SK-N-SH treated with all-trans-retinoic acid at 6 μM for 48 hours (cell line): Measurements from ENCODE around the gene ZBED4.

Source experiments
- ARNTL ChIP-seq: fragments of 450-650 bp; formaldehyde crosslinking; IDR thresholded peaks from 2 replicates; pipeline ENCODE4 v1.5.0; 2020; ENCODE audit warnings: low read depth, mild to moderate bottlenecking, moderate library complexity, borderline replicate concordance
- CREB5 ChIP-seq: fragments of 250-450 bp; sonication (Bioruptor Pico); IDR thresholded peaks from 2 replicates; pipeline ENCODE4 v1.5.1; 2020; ENCODE audit warnings: low read depth, mild to moderate bottlenecking, moderate library complexity
- GLIS3 ChIP-seq: fragments of 250-450 bp; sonication (Bioruptor Pico); IDR thresholded peaks from 2 replicates; pipeline ENCODE4 v1.5.0; 2020; ENCODE audit warnings: mild to moderate bottlenecking, moderate library complexity
- ZFP30 ChIP-seq: fragments of 450-650 bp; formaldehyde crosslinking; IDR thresholded peaks from 2 replicates; pipeline ENCODE4 v1.5.0; 2022; ENCODE audit warnings: mild to moderate bottlenecking, moderate library complexity
- ZNF565 ChIP-seq: fragments of 450-650 bp; formaldehyde crosslinking; conservative IDR thresholded peaks from 2 replicates; pipeline ENCODE4 v1.5.0; 2020; ENCODE audit warnings: low read depth, mild to moderate bottlenecking, moderate library complexity
- ZNF70 ChIP-seq: fragments of 450-650 bp; formaldehyde crosslinking; IDR thresholded peaks from 2 replicates; pipeline ENCODE4 v1.5.0; 2020; ENCODE audit warnings: mild to moderate bottlenecking, moderate library complexity
- TF ChIP-seq, protein P1 (sequence below): fragments of 250-450 bp; sonication (Bioruptor Pico); IDR thresholded peaks from 2 replicates; pipeline ENCODE4 v1.8.0; 2020; ENCODE audit warnings: mild to moderate bottlenecking, moderate library complexity, borderline replicate concordance
- TF ChIP-seq, protein P2 (sequence below): fragments of 250-450 bp; sonication (Bioruptor Pico); IDR thresholded peaks from 2 replicates; pipeline ENCODE4 v1.5.1; 2021; ENCODE audit warnings: mild to moderate bottlenecking, moderate library complexity

DNA sequence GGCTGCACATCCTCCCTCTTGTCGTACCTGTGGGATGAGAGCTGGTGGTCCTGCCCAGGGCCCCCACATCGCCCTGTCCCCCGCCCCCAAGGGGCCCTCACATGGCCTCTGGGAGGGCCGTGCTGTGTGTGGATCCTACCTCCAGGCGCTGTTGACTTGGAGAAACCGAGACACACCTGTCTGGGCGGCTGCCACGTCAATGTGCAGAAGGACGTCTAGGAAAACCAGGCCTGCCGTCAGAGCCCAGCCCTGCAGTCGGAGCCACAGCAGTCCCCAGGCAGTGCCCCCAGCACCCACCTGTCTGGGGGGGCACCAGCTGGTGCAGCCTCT, 50.4 kb downstream of the ZBED4 start:
- TF ChIP-seq GLIS3 (no peak), ZNF70 (CRISPR knock-in tag) (no peak), ZFP30 (CRISPR knock-in tag) (no peak), ZNF565 (no peak), ARNTL (CRISPR knock-in tag) (no peak), CREB5 (CRISPR knock-in tag) (no peak)
- TF ChIP-seq, protein P1, sequence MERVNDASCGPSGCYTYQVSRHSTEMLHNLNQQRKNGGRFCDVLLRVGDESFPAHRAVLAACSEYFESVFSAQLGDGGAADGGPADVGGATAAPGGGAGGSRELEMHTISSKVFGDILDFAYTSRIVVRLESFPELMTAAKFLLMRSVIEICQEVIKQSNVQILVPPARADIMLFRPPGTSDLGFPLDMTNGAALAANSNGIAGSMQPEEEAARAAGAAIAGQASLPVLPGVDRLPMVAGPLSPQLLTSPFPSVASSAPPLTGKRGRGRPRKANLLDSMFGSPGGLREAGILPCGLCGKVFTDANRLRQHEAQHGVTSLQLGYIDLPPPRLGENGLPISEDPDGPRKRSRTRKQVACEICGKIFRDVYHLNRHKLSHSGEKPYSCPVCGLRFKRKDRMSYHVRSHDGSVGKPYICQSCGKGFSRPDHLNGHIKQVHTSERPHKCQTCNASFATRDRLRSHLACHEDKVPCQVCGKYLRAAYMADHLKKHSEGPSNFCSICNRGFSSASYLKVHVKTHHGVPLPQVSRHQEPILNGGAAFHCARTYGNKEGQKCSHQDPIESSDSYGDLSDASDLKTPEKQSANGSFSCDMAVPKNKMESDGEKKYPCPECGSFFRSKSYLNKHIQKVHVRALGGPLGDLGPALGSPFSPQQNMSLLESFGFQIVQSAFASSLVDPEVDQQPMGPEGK = no peak
- TF ChIP-seq, protein P2, sequence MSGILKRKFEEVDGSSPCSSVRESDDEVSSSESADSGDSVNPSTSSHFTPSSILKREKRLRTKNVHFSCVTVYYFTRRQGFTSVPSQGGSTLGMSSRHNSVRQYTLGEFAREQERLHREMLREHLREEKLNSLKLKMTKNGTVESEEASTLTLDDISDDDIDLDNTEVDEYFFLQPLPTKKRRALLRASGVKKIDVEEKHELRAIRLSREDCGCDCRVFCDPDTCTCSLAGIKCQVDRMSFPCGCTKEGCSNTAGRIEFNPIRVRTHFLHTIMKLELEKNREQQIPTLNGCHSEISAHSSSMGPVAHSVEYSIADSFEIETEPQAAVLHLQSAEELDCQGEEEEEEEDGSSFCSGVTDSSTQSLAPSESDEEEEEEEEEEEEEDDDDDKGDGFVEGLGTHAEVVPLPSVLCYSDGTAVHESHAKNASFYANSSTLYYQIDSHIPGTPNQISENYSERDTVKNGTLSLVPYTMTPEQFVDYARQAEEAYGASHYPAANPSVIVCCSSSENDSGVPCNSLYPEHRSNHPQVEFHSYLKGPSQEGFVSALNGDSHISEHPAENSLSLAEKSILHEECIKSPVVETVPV (CRISPR knock-in tag) = no peak
